Measurements from ENCODE around the gene GBP3.
A peak's percentile ranks its signal among the peaks of the same experiment; 100 is the strongest.

GBP3 gene

DNA sequence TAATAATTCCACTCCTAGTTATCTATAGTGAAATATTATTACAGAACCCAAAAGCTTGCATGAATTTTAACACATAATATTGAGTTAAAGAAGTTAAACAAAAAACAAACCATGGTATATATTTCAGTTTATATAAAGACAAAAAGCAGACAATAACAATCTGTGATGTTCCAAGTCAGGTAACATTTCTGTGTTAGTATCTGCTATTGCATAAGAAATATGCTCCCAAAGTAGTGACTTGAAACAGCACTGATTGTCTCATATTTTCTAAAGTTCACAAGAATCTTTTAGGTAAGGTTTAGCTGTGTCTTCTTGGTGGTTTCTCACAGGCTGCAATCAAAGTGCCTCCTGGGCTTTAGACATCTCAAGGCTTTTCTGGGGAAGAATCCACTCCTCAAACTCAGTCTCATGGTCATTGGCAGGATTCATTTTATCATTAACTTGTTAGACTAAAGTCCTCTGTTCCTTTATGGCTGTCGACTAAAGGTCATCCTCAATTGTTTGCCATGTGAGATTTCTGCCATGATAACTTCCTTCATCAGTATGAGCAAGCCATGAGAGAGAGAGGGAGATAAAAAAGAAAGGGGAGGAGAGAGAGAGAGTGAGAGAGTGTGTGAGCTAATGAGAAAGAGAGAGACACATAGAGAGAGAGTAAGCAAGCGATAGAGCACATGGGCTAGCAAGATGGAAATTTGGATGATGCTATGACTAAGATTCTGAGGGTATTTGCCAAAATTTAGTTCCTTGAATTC, 22.5 kb upstream of the GBP3 start:
- TF ChIP-seq, protein P1, sequence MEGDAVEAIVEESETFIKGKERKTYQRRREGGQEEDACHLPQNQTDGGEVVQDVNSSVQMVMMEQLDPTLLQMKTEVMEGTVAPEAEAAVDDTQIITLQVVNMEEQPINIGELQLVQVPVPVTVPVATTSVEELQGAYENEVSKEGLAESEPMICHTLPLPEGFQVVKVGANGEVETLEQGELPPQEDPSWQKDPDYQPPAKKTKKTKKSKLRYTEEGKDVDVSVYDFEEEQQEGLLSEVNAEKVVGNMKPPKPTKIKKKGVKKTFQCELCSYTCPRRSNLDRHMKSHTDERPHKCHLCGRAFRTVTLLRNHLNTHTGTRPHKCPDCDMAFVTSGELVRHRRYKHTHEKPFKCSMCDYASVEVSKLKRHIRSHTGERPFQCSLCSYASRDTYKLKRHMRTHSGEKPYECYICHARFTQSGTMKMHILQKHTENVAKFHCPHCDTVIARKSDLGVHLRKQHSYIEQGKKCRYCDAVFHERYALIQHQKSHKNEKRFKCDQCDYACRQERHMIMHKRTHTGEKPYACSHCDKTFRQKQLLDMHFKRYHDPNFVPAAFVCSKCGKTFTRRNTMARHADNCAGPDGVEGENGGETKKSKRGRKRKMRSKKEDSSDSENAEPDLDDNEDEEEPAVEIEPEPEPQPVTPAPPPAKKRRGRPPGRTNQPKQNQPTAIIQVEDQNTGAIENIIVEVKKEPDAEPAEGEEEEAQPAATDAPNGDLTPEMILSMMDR (IDR thresholded peaks at IDR 0.05; ENCODE audit: extremely low read depth, missing control alignments): no peak
- no peak for DNase-seq (ENCODE audit: low spot score)

- DNase-seq (ENCODE audit: low spot score): no peak
- TF ChIP-seq, protein P1 (IDR thresholded peaks at IDR 0.05; ENCODE audit: extremely low read depth, missing control alignments): no peak
Observed at GRCh38 chr1:89043940-89044339, 21.3 kb upstream of the GBP3 start.

DNA sequence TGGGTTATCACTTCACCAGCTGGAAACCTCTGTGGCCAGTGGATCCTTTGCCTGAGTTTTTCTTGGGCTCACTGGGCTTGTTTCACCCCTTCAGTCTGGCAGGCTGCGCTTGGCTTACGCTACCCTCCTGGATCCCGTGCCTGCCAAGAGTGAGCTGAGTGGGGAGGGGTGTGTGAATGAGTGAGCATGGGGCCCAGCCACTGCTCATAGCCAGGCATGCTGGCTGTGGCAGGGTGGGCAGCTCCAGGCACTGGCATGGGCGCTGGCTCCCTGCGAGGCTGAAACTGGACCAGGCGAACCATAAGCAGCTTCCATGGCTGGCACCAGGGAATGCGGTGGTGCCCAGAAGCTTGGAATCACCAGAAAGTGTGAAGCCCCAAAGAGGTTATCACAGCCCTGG, 19.8 kb upstream of the GBP3 start:
- no peak for DNase-seq (ENCODE audit: low spot score)
- TF ChIP-seq, protein P1 (IDR thresholded peaks at IDR 0.05; ENCODE audit: extremely low read depth, missing control alignments): no peak

DNA sequence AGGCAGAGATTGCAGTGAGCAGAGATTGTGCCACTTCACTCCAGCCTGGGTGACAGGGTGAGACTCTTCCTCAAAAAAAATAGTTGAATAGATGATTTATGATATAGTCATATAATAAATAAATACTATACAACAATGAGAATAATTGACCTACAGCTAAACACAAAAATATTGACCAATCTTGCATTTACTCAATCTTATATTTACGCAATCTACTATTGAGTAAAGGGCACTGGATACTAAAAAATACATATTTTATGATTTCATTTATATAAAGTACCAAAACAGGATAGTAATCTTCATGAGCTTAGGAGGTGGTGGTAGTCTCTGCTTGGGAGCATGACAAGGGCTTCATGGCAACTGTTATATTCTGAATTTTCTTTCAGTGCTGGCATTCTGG, 19.1 kb upstream of the GBP3 start:
- TF ChIP-seq, protein P1 (IDR thresholded peaks at IDR 0.05; ENCODE audit: extremely low read depth, missing control alignments): no peak
- no peak for DNase-seq (ENCODE audit: low spot score)

- DNase-seq (ENCODE audit: low spot score): peak; percentile 36
- TF ChIP-seq, protein P1 (IDR thresholded peaks at IDR 0.05; ENCODE audit: extremely low read depth, missing control alignments): no peak
Observed at GRCh38 chr1:89041119-89041641, 18.5 kb upstream of the GBP3 start.

DNA sequence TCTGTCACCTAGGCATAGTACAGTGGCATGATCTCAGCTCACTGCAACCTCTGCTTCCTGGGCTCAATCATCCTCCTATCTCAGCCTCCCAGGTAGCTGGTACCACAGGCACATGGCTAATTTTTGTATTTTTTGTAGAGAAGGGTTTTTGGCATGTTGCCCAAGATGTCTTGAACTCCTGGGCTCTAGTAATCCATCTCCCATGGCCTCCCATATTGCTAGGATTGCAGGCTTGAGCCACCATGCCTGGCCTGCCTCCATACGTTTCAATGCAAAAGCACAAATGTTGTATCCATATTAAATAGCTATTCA, 17.6 kb upstream of the GBP3 start:
- no peak for DNase-seq (ENCODE audit: low spot score)
- TF ChIP-seq, protein P1 (IDR thresholded peaks at IDR 0.05; ENCODE audit: extremely low read depth, missing control alignments): no peak

GRCh38 chr1:89037186-89037585, 14.5 kb upstream of the GBP3 start:
- TF ChIP-seq, protein P1 (IDR thresholded peaks at IDR 0.05; ENCODE audit: extremely low read depth, missing control alignments): no peak
- peak; percentile 17 for DNase-seq (ENCODE audit: low spot score)

Measured in GM20000 (cell line).